Osteoblast (primary cell): ENCODE data around the gene HDAC9. TPM values are rescaled to one million over a fixed set of nuclear protein-coding genes. Genes with fewer than 3 reads are reported as not detected.
A peak's percentile ranks its signal among the peaks of the same experiment; 100 is the strongest.

ENCODE experiments used
- DNase-seq: peaks from one replicate; pipeline ENCODE4 v3.0.0; 2011; ENCODE audit warnings: low spot score, mixed read lengths; ENCODE audit not compliant: insufficient read length; ENCODE audit errors: missing footprints
- H2AFZ ChIP-seq: 2 replicates; pipeline ENCODE4 v1.6.0; 2011; ENCODE audit warnings: mild to moderate bottlenecking, low read length
- H3K27ac ChIP-seq: 2 replicates; pipeline ENCODE4 v1.5.1; 2011; ENCODE audit warnings: mild to moderate bottlenecking, low read depth, low read length, moderate library complexity
- H3K27me3 ChIP-seq: 2 replicates; pipeline ENCODE4 v1.6.0; 2012; ENCODE audit warnings: mild to moderate bottlenecking, control low read depth, inconsistent platforms, low read length, moderate library complexity; ENCODE audit not compliant: insufficient read depth
- H3K36me3 ChIP-seq: 2 replicates; pipeline ENCODE4 v1.5.1; 2011; ENCODE audit warnings: mild to moderate bottlenecking, low read length, control low read depth, moderate library complexity; ENCODE audit not compliant: insufficient read depth
- H3K4me1 ChIP-seq: 2 replicates; pipeline ENCODE4 v1.5.1; 2011; ENCODE audit warnings: mild to moderate bottlenecking, low read length, control low read depth, moderate library complexity; ENCODE audit not compliant: insufficient read depth
- H3K4me2 ChIP-seq: 2 replicates; pipeline ENCODE4 v1.6.0; 2011; ENCODE audit warnings: mild to moderate bottlenecking, low read length; ENCODE audit not compliant: insufficient read depth
- H3K4me3 ChIP-seq: fragments of 200-600 bp; sonication (generic); 3 replicates; pipeline ENCODE4 v1.5.1; 2012; ENCODE audit warnings: mild to moderate bottlenecking, low read length, inconsistent platforms; ENCODE audit not compliant: insufficient read depth
- H3K79me2 ChIP-seq: 2 replicates; pipeline ENCODE4 v1.6.0; 2012; ENCODE audit warnings: mild to moderate bottlenecking, low read length, control low read depth, inconsistent platforms; ENCODE audit not compliant: insufficient read depth
- H3K9me3 ChIP-seq: 2 replicates; pipeline ENCODE4 v1.5.1; 2011; ENCODE audit warnings: low read depth, low read length, control low read depth
- H4K20me1 ChIP-seq: 2 replicates; pipeline ENCODE4 v1.6.0; 2012; ENCODE audit warnings: mild to moderate bottlenecking, low read length, control low read depth; ENCODE audit not compliant: insufficient read depth
- CTCF ChIP-seq: IDR thresholded peaks from 2 replicates; pipeline ENCODE4 v1.5.1; 2011; ENCODE audit warnings: mild to moderate bottlenecking, low read depth, low read length, moderate library complexity; ENCODE audit errors: extremely low read depth
- total RNA-seq: library from RNA; depleted of rRNA; stranded (reverse); fragments of >200 nt; gene quantifications from 2 replicates; pipeline ENCODE4 v1.2.3, GENCODE V29; 2012

HDAC9 gene
- total RNA-seq, 1 donor, result 21.7 TPM

DNA sequence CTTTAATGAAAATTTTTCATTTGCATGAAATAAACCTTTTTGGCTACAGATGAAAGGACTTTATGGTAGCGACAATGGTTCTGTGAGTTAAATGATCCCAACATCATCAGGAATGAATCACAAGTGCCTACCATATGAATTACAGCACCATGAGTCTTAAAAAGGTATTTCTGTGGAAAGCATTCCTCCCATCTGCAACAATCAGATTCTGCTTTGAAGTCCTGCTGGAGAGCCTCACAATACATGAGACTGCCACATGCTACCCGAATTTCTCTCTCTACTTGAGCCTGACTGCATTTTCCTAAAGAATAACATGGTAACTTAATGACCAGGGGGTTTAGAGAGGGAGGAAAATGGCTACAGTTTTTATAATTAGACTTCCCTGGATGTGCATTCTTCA, 431.6 kb downstream of the HDAC9 start:
- no peaks in the 10 kb centered on the region for H3K27me3 ChIP-seq
- no peaks in the 10 kb centered on the region for H3K79me2 ChIP-seq
- H3K4me3 ChIP-seq, result no peak overlapping the region
- no peaks in the 10 kb centered on the region for H3K36me3 ChIP-seq
- no peak overlapping the region for H2AFZ ChIP-seq
- TF ChIP-seq CTCF, result no peak
- H3K27ac ChIP-seq, result no peak overlapping the region
- no peaks in the 10 kb centered on the region for H4K20me1 ChIP-seq
- peak; percentile 9 for DNase-seq
- H3K4me1 ChIP-seq, result no peaks in the 10 kb centered on the region
- H3K9me3 ChIP-seq, result no peaks in the 10 kb centered on the region
- H3K4me2 ChIP-seq, result no peak overlapping the region

GRCh38 chr7:18936265-18936664, 440.7 kb downstream of the HDAC9 start:
- Histone ChIP-seq H4K20me1 (no peaks in the 10 kb centered on the region), H3K27ac (no peak overlapping the region), H3K4me1 (peaks cover 4% of the 10 kb centered on the region), H3K27me3 (no peaks in the 10 kb centered on the region), H3K4me2 (no peak overlapping the region), H3K36me3 (no peaks in the 10 kb centered on the region), H3K79me2 (no peaks in the 10 kb centered on the region), H3K9me3 (no peaks in the 10 kb centered on the region), H2AFZ (no peak overlapping the region), H3K4me3 (no peak overlapping the region)
- DNase-seq, result no peak
- TF ChIP-seq CTCF, result no peak

GRCh38 chr7:18939771-18940592, 444.4 kb downstream of the HDAC9 start:
- Histone ChIP-seq H3K36me3 (no peaks in the 10 kb centered on the region), H3K27ac (no peak overlapping the region), H3K27me3 (no peaks in the 10 kb centered on the region), H3K4me3 (no peak overlapping the region), H2AFZ (no peak overlapping the region), H4K20me1 (no peaks in the 10 kb centered on the region), H3K79me2 (no peaks in the 10 kb centered on the region), H3K4me2 (no peak overlapping the region), H3K9me3 (no peaks in the 10 kb centered on the region), H3K4me1 (peaks cover 4% of the 10 kb centered on the region)
- no peak for DNase-seq
- TF ChIP-seq CTCF, result no peak

DNA sequence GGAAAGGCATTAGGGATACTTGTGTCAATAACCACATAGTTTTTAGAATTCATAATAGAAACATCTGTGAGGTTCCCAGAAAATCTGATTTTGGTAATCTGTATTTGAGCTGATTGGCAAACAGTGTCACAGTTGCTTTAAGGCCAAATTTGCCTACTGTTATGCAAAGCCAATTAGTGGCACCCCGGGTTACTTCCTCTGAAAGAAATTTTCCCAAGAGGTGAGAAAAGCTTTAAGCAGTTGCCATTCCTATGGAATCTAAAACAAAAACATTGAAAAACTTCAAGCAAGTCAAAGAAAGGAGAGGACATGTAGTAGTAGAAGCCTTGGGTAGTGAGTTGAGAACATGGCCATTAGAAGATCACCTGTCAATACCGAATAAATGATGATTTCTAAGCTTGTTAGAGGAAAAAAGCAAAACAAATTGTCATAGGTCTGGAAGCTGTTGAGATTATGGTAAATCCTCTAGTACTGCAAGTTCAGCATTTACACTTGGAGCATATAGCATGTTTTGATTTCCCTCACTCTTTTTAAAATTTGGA, 445.1 kb downstream of the HDAC9 start:
- Histone ChIP-seq H3K4me3 (no peak overlapping the region), H3K4me1 (peaks cover 4% of the 10 kb centered on the region), H4K20me1 (no peaks in the 10 kb centered on the region), H3K79me2 (no peaks in the 10 kb centered on the region), H3K27me3 (no peaks in the 10 kb centered on the region), H3K36me3 (no peaks in the 10 kb centered on the region), H3K4me2 (no peak overlapping the region), H3K9me3 (no peaks in the 10 kb centered on the region), H2AFZ (no peak overlapping the region), H3K27ac (no peak overlapping the region)
- peak; percentile 23 for DNase-seq
- TF ChIP-seq CTCF, result no peak
